Measurements from ENCODE around the gene NFIC.
"Not testable (repeated sequence)": the region's sequence is repeated elsewhere in the genome, so short reads cannot be mapped to it uniquely, and the experiment has no call there.

Gene NFIC

GRCh38 chr19:3446657-3447056 lies 80.3 kb downstream of the NFIC start:
- in situ Hi-C loops (cut with MboI; ENCODE audit: low sequenced_read_pairs) = not testable (repeated sequence)

GRCh38 chr19:3448616-3449334 lies 82.4 kb downstream of the NFIC start:
- in situ Hi-C loops (cut with MboI; ENCODE audit: low sequenced_read_pairs) = no loop called here

- in situ Hi-C loops (cut with MboI; ENCODE audit: low sequenced_read_pairs) = no loop called here
Observed at GRCh38 chr19:3450796-3451411, 84.5 kb downstream of the NFIC start.

- in situ Hi-C loops (cut with MboI; ENCODE audit: low sequenced_read_pairs) = no loop called here
Observed at GRCh38 chr19:3451451-3451866, 85.1 kb downstream of the NFIC start.

- in situ Hi-C loops (cut with MboI; ENCODE audit: low sequenced_read_pairs) = no loop called here
Observed at GRCh38 chr19:3452171-3452941, 86.0 kb downstream of the NFIC start.

GRCh38 chr19:3452942-3453214 lies 86.5 kb downstream of the NFIC start:
- in situ Hi-C loops (cut with MboI; ENCODE audit: low sequenced_read_pairs) = not testable (repeated sequence)

GRCh38 chr19:3453840-3454239 lies 87.5 kb downstream of the NFIC start:
- in situ Hi-C loops (cut with MboI; ENCODE audit: low sequenced_read_pairs) = no loop called here

- in situ Hi-C loops (cut with MboI; ENCODE audit: low sequenced_read_pairs) = no loop called here
Observed at GRCh38 chr19:3454656-3455392, 88.4 kb downstream of the NFIC start.

- in situ Hi-C loops (cut with MboI; ENCODE audit: low sequenced_read_pairs) = no loop called here
Observed at GRCh38 chr19:3455393-3455955, 89.1 kb downstream of the NFIC start.

- in situ Hi-C loops (cut with MboI; ENCODE audit: low sequenced_read_pairs) = no loop called here
Observed at GRCh38 chr19:3455960-3456601, 89.7 kb downstream of the NFIC start.

- in situ Hi-C loops (cut with MboI; ENCODE audit: low sequenced_read_pairs) = no loop called here
Observed at GRCh38 chr19:3456925-3457527, 90.6 kb downstream of the NFIC start.

- in situ Hi-C loops (cut with MboI; ENCODE audit: low sequenced_read_pairs) = no loop called here
Observed at GRCh38 chr19:3457528-3458228, 91.3 kb downstream of the NFIC start.

- in situ Hi-C loops (cut with MboI; ENCODE audit: low sequenced_read_pairs) = no loop called here
Observed at GRCh38 chr19:3458229-3459088, 92.1 kb downstream of the NFIC start.

GRCh38 chr19:3459089-3459881 lies 92.9 kb downstream of the NFIC start:
- in situ Hi-C loops (cut with MboI; ENCODE audit: low sequenced_read_pairs) = no loop called here

GRCh38 chr19:3459965-3460582 lies 93.7 kb downstream of the NFIC start:
- in situ Hi-C loops (cut with MboI; ENCODE audit: low sequenced_read_pairs) = no loop called here

GRCh38 chr19:3462991-3463713 lies 96.8 kb downstream of the NFIC start:
- in situ Hi-C loops (cut with MboI; ENCODE audit: low sequenced_read_pairs) = no loop called here
